Sigmoid colon (tissue), 7 donors: ENCODE results near the gene UCN. TPM values are rescaled to one million over a fixed set of nuclear protein-coding genes. Genes with fewer than 3 reads are reported as not detected.
"Not testable (repeated sequence)": the region's sequence is repeated elsewhere in the genome, so short reads cannot be mapped to it uniquely, and the experiment has no call there.

Experiments used
- DNase-seq: peaks from one replicate; pipeline ENCODE4 v3.0.0-alpha.2; 2019
- H3K27ac ChIP-seq, 4 donors: fragments of 200-600 bp; sonication (generic); one replicate each; pipeline ENCODE4 v1.5.1; 2016 to 2019; ENCODE audit warnings: mild to moderate bottlenecking in 1 of 4
- H3K27me3 ChIP-seq, 3 donors: fragments of 200-600 bp; sonication (generic); one replicate each; pipeline ENCODE4 v1.5.1; 2019; ENCODE audit warnings: mild to moderate bottlenecking in 1 of 3
- H3K36me3 ChIP-seq, 4 donors: fragments of 200-600 bp; sonication (generic); one replicate each; pipeline ENCODE4 v1.5.1; 2016 to 2019
- H3K4me1 ChIP-seq, 4 donors: fragments of 200-600 bp; sonication (generic); one replicate each; pipeline ENCODE4 v1.5.1; 2017 to 2019
- H3K4me3 ChIP-seq, 4 donors: fragments of 200-600 bp; sonication (generic); one replicate each; pipeline ENCODE4 v1.5.1; 2017 to 2019; ENCODE audit warnings: mild to moderate bottlenecking in 2 of 4, moderate library complexity in 1 of 4
- H3K9me3 ChIP-seq, 4 donors: fragments of 200-600 bp in 3 of 4; sonication (generic) in 3 of 4; one replicate each; pipeline versions ENCODE4 v1.5.1 to v1.6.1; 2013 to 2019
- EP300 ChIP-seq, 4 donors: sonication (generic); formaldehyde crosslinking; IDR thresholded peaks; one replicate each; pipeline ENCODE4 v1.6.1; 2017; ENCODE audit warnings: antibody characterized with exemption in 4 of 4
- POLR2A ChIP-seq, 2 donors: fragments of 450-650 bp; IDR thresholded peaks; one replicate each; pipeline ENCODE4 v1.6.1; 2016; ENCODE audit warnings: antibody characterized with exemption in 2 of 2, mild to moderate bottlenecking in 2 of 2, moderate library complexity in 2 of 2
- POLR2AphosphoS5 ChIP-seq, 4 donors: sonication (generic); formaldehyde crosslinking; IDR thresholded peaks; one replicate each; pipeline ENCODE4 v1.6.1; 2017; ENCODE audit warnings: antibody characterized with exemption in 4 of 4
- WGBS, 2 donors: extraction: QIAGEN DNeasy Blood & Tissue Kit; methylation state at CpG; one replicate each; pipeline ENCODE4 v1.1.7; 2013; 5-methylcytosine and 5-hydroxymethylcytosine counted together
- intact Hi-C: fragments of 100-400 bp; cut with DNase I; formaldehyde crosslinking; loops from one replicate; pipeline ENCODE4 v1.15.1; 2023
- polyA plus RNA-seq, 3 donors: library from polyadenylated mRNA; stranded (reverse); fragments of 200-250 nt; gene quantifications; one replicate each; pipeline ENCODE4 v1.2.3, GENCODE V29; 2013
- total RNA-seq, 4 donors: library from RNA; depleted of rRNA; stranded (reverse); fragments of >200 nt; gene quantifications; one replicate each; pipeline ENCODE4 v1.1.0, GENCODE V29; 2016
- TF ChIP-seq, protein P1 (sequence below), 4 experiments: fragments of 450-650 bp in 3 of 4; fragments of 200-600 bp in 1 of 4; IDR thresholded peaks; one replicate each; pipeline ENCODE4 v1.5.1; 2016 to 2019; ENCODE audit warnings: antibody characterized with exemption in 4 of 4, mild to moderate bottlenecking in 3 of 4, moderate library complexity in 2 of 4
- donor health status: healthy with polysubstance abuse.
- donor health status: Bipolar disorder and iron deficiency.
- donor health status: healthy.

The UCN gene
- total and polyA plus RNA-seq, 7 donors, result 0.71 to 6.5 (median 1.6) TPM; not detected in 2

GRCh38 chr2:27306573-27307286, 1.5 kb downstream of the UCN start:
- no peak for DNase-seq
- no peak for TF ChIP-seq POLR2A (IDR thresholded peaks at IDR 0.05)
- TF ChIP-seq, protein P1, sequence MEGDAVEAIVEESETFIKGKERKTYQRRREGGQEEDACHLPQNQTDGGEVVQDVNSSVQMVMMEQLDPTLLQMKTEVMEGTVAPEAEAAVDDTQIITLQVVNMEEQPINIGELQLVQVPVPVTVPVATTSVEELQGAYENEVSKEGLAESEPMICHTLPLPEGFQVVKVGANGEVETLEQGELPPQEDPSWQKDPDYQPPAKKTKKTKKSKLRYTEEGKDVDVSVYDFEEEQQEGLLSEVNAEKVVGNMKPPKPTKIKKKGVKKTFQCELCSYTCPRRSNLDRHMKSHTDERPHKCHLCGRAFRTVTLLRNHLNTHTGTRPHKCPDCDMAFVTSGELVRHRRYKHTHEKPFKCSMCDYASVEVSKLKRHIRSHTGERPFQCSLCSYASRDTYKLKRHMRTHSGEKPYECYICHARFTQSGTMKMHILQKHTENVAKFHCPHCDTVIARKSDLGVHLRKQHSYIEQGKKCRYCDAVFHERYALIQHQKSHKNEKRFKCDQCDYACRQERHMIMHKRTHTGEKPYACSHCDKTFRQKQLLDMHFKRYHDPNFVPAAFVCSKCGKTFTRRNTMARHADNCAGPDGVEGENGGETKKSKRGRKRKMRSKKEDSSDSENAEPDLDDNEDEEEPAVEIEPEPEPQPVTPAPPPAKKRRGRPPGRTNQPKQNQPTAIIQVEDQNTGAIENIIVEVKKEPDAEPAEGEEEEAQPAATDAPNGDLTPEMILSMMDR (IDR thresholded peaks at IDR 0.05), result no peak
- Histone ChIP-seq H3K36me3 (peaks cover 2 to 13% (median 7%) of the 10 kb centered on the region in 4 donors), H3K27me3 (peaks cover 28 to 55% (median 46%) of the 10 kb centered on the region in 3 donors), H3K4me1 (peaks cover 0 to 28% (median 23%) of the 10 kb centered on the region in 4 donors), H3K9me3 (no peaks in the 10 kb centered on the region), H3K4me3 (no peak overlapping the region), H3K27ac (no peak overlapping the region)
- WGBS, 2 donors, result 4% methylated on average over 51 of the region's 51 CpGs
- intact Hi-C loops, result no loop called here

- H3K27me3 ChIP-seq, result peaks cover 28 to 55% (median 46%) of the 10 kb centered on the region in 3 donors
- H3K4me3 ChIP-seq, result no peak overlapping the region
- H3K36me3 ChIP-seq, result peaks cover 0 to 9% (median 4%) of the 10 kb centered on the region in 4 donors
- WGBS, 2 donors, result 19 to 33% methylated on average over 26 of the region's 26 CpGs
- H3K9me3 ChIP-seq, result no peaks in the 10 kb centered on the region
- H3K4me1 ChIP-seq, result peaks cover 0 to 28% (median 23%) of the 10 kb centered on the region in 4 donors
- H3K27ac ChIP-seq, result no peak overlapping the region
- TF ChIP-seq POLR2A (IDR thresholded peaks at IDR 0.05), result no peak
- no peak for DNase-seq
- intact Hi-C loops, result no loop called here
These were observed 2.1 kb downstream of the UCN start for GRCh38 chr2:27306136-27306535.

- Histone ChIP-seq H3K27ac (no peak overlapping the region), H3K9me3 (no peaks in the 10 kb centered on the region), H3K4me3 (no peak overlapping the region), H3K36me3 (peaks cover 0 to 9% (median 4%) of the 10 kb centered on the region in 4 donors), H3K27me3 (peaks cover 28 to 55% (median 46%) of the 10 kb centered on the region in 3 donors), H3K4me1 (peaks cover 0 to 28% (median 23%) of the 10 kb centered on the region in 4 donors)
- 91 to 93% methylated on average over 16 of the region's 16 CpGs for WGBS, 2 donors
- intact Hi-C loops, result no loop called here
- TF ChIP-seq EP300 (IDR thresholded peaks at IDR 0.05) (no peak), POLR2AphosphoS5 (IDR thresholded peaks at IDR 0.05) (no peak), POLR2A (IDR thresholded peaks at IDR 0.05) (no peak)
- no peak for DNase-seq
These were observed 2.7 kb downstream of the UCN start for GRCh38 chr2:27305516-27305915.

- intact Hi-C loops, result no loop called here
- H3K4me1 ChIP-seq, result peaks cover 0 to 28% (median 23%) of the 10 kb centered on the region in 4 donors
- no peak for DNase-seq
- no peak overlapping the region for H3K4me3 ChIP-seq
- no peak overlapping the region for H3K27ac ChIP-seq
- WGBS, 2 donors, result 86 to 91% methylated on average over 13 of the region's 13 CpGs
- no peak for TF ChIP-seq EP300 (IDR thresholded peaks at IDR 0.05)
- TF ChIP-seq, protein P1 (IDR thresholded peaks at IDR 0.05), result no peak
- no peak for TF ChIP-seq POLR2AphosphoS5 (IDR thresholded peaks at IDR 0.05)
- no peak for TF ChIP-seq POLR2A (IDR thresholded peaks at IDR 0.05)
- peaks cover 0 to 5% (median 2%) of the 10 kb centered on the region in 4 donors for H3K36me3 ChIP-seq
- H3K9me3 ChIP-seq, result no peaks in the 10 kb centered on the region
- peaks cover 28 to 55% (median 46%) of the 10 kb centered on the region in 3 donors for H3K27me3 ChIP-seq
These were observed 3.6 kb downstream of the UCN start for GRCh38 chr2:27304488-27305240.

- no peaks in the 10 kb centered on the region for H3K36me3 ChIP-seq
- no peak for DNase-seq
- H3K27ac ChIP-seq, result no peak overlapping the region
- 12 to 30% methylated on average over 25 of the region's 25 CpGs for WGBS, 2 donors
- intact Hi-C loops, result no loop called here
- no peaks in the 10 kb centered on the region for H3K9me3 ChIP-seq
- H3K4me3 ChIP-seq, result peak overlapping the region; percentile 6 to 27 (median 24)
- peaks cover 26 to 42% (median 39%) of the 10 kb centered on the region in 3 donors for H3K27me3 ChIP-seq
- no peak for TF ChIP-seq POLR2AphosphoS5 (IDR thresholded peaks at IDR 0.05)
- TF ChIP-seq, protein P1 (IDR thresholded peaks at IDR 0.05), result peak; percentile 39 to 83 (median 70)
- H3K4me1 ChIP-seq, result peaks cover 0 to 28% (median 22%) of the 10 kb centered on the region in 4 donors
These were observed 4.9 kb downstream of the UCN start for GRCh38 chr2:27303093-27304025.

DNA sequence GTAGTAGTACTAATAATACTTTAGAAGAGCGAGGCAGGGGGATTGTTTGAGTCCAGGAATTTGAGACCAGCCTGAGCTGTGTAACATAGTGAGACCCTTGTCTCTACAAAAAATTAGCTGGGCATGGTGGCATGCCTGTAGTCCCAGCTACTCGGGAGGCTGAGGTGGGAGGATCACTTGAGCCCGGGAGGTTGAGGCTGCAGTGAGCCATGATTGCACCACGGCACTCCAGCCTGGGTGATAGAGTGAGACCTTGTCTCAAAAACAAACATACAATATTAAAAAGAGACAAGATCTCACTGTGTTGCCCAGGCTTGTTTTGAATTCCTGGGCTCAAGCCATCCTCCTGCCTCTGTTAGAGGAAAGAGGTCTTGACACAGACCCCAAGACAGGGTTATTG, 7.6 kb downstream of the UCN start:
- H3K4me1 ChIP-seq, H3K36me3 ChIP-seq, H3K9me3 ChIP-seq, DNase-seq, H3K4me3 ChIP-seq, H3K27ac ChIP-seq, intact Hi-C loops: not testable (repeated sequence)
- H3K27me3 ChIP-seq, result peaks cover under 1 to 18% (median 11%) of the 10 kb centered on the region in 3 donors
- WGBS, 2 donors, result 74 to 88% methylated on average over 4 of the region's 4 CpGs
